Ovary (tissue), 9 donors: ENCODE data around the gene CAPZA1. TPM values are rescaled to one million over a fixed set of nuclear protein-coding genes. Genes with fewer than 3 reads are reported as not detected.
"Not testable (repeated sequence)": the region's sequence is repeated elsewhere in the genome, so short reads cannot be mapped to it uniquely, and the experiment has no call there.

Experiments used
- DNase-seq, 5 donors: peaks; one replicate each; pipeline ENCODE4 v3.0.0-alpha.2; 2019 to 2020
- H3K27ac ChIP-seq, 2 donors: fragments of 200-600 bp; one replicate each; pipeline versions ENCODE4 v1.5.1 to v1.8.0; 2019 to 2022
- H3K27me3 ChIP-seq: fragments of 200-600 bp; one replicate; pipeline ENCODE4 v1.8.0; 2022
- H3K36me3 ChIP-seq: fragments of 200-600 bp; sonication (generic); one replicate; pipeline ENCODE4 v1.5.1; 2019
- H3K4me1 ChIP-seq: one replicate; pipeline ENCODE4 v1.8.1; 2013; ENCODE audit warnings: mild to moderate bottlenecking, moderate library complexity; ENCODE audit not compliant: insufficient read depth
- H3K4me3 ChIP-seq: fragments of 200-600 bp; sonication (generic); one replicate; pipeline ENCODE4 v1.5.1; 2017
- H3K9me3 ChIP-seq, 2 donors: fragments of 200-600 bp in 1 of 2; sonication (generic) in 1 of 2; one replicate each; pipeline versions ENCODE4 v1.5.1 to v1.8.1; 2013 to 2019; ENCODE audit warnings: mild to moderate bottlenecking in 1 of 2, moderate library complexity in 1 of 2
- EP300 ChIP-seq: sonication (generic); formaldehyde crosslinking; IDR thresholded peaks from one replicate; pipeline ENCODE4 v1.6.1; 2017; ENCODE audit warnings: antibody characterized with exemption
- POLR2A ChIP-seq: fragments of 450-650 bp; IDR thresholded peaks from one replicate; pipeline ENCODE4 v1.6.1; 2017; ENCODE audit warnings: antibody characterized with exemption, mild to moderate bottlenecking, moderate library complexity
- WGBS, 3 donors: extraction: QIAGEN DNeasy Blood & Tissue Kit in 1 of 3; methylation state at CpG; one replicate each; pipeline versions ENCODE4 v1.1.5 to v1.1.7; 2013 to 2017; 5-methylcytosine and 5-hydroxymethylcytosine counted together
- intact Hi-C, 4 donors: fragments of 100-400 bp; cut with DNase I; formaldehyde crosslinking; loops; one replicate each; pipeline versions ENCODE4 v1.11.0 to v1.15.1; 2022 to 2023
- polyA plus RNA-seq, 2 donors: library from polyadenylated mRNA; stranded (reverse); fragments of 200-250 nt in 1 of 2; fragments of 350-450 nt in 1 of 2; fragmentation: Illumina TruSeq in 1 of 2; extraction: RNeasy Lipid Tissue Mini Kit (QIAGEN cat#74804) in 1 of 2; gene quantifications; one replicate each; pipeline ENCODE4 v1.2.3, GENCODE V29; 2013 to 2014
- total RNA-seq, 7 donors: library from RNA; depleted of rRNA in 2 of 7; stranded (reverse); fragments of >200 nt in 2 of 7; fragmentation: NEBNext Ultra II Directional in 3 of 7; extraction: Animal tissue kit (Norgen Biotek cat#: 25700) in 3 of 7; gene quantifications; one replicate each; pipeline versions ENCODE4 v1.1.0 to v1.2.4, GENCODE V29; 2016 to 2023
- TF ChIP-seq, protein P1 (sequence below), 3 donors: fragments of 450-650 bp in 2 of 3; fragments of 200-600 bp in 1 of 3; IDR thresholded peaks; one replicate each; pipeline versions ENCODE4 v1.5.1 to v1.8.0; 2016 to 2022; ENCODE audit warnings: antibody characterized with exemption in 3 of 3, mild to moderate bottlenecking in 1 of 3
- donor health status: DM: no; HTN: no; CAD: no; lungs with moderate emphysema.
- donor health status: DM: no; HTN: no; CAD: no.
- donor health status: Bipolar disorder and iron deficiency.
- donor health status: DM: yes; HTN: yes; CAD: no.
- donor health status: DM: no; HTN: no; CAD: no.
- donor health status: DM: yes; HTN: yes; CAD: no.

The CAPZA1 gene
- total and polyA plus RNA-seq, 9 donors = 31.3 to 81.2 (median 66.9) TPM

DNA sequence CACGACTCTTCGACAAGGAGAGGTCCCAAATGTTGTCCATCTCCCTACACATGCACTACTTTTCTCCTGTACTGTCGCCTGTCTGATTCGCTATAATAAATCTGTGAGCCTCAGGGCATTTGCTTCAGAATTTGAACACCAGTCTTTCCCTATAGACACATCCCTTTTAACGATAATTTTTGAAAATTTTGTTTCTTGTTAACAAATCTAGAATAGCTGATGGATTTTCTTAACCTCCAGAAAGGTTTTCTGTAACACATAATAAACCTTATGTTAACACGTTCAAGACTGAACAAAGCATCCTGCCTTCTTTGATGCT, 704 bp downstream of the CAPZA1 start:
- Histone ChIP-seq H3K4me1 (peaks cover 3% of the 10 kb centered on the region), H3K36me3 (no peaks in the 10 kb centered on the region), H3K27ac (peak overlapping the region in 1 of 2 donors; percentile 91), H3K4me3 (peak overlapping the region; percentile 95), H3K9me3 (no peaks in the 10 kb centered on the region), H3K27me3 (no peaks in the 10 kb centered on the region)
- no peak for DNase-seq
- WGBS, 3 donors = 0 to 2% (median 1%) methylated on average over 6 of the region's 6 CpGs
- TF ChIP-seq, protein P1, sequence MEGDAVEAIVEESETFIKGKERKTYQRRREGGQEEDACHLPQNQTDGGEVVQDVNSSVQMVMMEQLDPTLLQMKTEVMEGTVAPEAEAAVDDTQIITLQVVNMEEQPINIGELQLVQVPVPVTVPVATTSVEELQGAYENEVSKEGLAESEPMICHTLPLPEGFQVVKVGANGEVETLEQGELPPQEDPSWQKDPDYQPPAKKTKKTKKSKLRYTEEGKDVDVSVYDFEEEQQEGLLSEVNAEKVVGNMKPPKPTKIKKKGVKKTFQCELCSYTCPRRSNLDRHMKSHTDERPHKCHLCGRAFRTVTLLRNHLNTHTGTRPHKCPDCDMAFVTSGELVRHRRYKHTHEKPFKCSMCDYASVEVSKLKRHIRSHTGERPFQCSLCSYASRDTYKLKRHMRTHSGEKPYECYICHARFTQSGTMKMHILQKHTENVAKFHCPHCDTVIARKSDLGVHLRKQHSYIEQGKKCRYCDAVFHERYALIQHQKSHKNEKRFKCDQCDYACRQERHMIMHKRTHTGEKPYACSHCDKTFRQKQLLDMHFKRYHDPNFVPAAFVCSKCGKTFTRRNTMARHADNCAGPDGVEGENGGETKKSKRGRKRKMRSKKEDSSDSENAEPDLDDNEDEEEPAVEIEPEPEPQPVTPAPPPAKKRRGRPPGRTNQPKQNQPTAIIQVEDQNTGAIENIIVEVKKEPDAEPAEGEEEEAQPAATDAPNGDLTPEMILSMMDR (IDR thresholded peaks at IDR 0.05) = no peak
- TF ChIP-seq POLR2A = no peak
- no peak for TF ChIP-seq EP300
- intact Hi-C loops = loop anchor here in 2 of 4 donors (5.0 to 10.0 kb wide), 2 partner anchors 84 to 87 kb away; partner anchors contain the start of gene RHOC (in 2 of the 2)

DNA sequence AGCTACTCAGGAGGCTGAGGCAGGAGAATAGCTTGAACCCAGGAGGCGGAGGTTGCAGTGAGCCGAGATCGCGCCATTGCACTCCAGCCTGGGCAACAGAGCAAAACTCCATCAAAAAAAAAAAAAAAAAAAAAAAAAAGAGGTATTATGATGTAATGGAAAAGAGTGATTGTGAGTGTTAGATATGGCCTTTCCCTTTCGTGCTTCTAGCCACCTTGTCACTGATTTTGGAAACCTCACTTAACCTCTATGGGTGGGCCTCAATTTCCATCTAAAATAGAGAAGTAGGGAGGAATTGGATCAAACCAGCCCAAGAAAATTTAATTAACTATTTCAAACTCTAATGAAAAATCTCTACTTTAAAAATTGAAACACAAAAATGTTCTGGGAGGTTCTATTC, 4.9 kb downstream of the CAPZA1 start:
- not testable (repeated sequence) for H3K4me1 ChIP-seq, H3K27ac ChIP-seq, H3K9me3 ChIP-seq, DNase-seq, H3K27me3 ChIP-seq, H3K36me3 ChIP-seq, H3K4me3 ChIP-seq
- intact Hi-C loops = loop anchor here in 2 of 4 donors (5.0 to 10.0 kb wide), 2 partner anchors 80 to 83 kb away; partner anchors contain the start of gene RHOC (in 2 of the 2)
- WGBS, 3 donors = 92 to 96% (median 95%) methylated on average over 5 of the region's 5 CpGs

DNA sequence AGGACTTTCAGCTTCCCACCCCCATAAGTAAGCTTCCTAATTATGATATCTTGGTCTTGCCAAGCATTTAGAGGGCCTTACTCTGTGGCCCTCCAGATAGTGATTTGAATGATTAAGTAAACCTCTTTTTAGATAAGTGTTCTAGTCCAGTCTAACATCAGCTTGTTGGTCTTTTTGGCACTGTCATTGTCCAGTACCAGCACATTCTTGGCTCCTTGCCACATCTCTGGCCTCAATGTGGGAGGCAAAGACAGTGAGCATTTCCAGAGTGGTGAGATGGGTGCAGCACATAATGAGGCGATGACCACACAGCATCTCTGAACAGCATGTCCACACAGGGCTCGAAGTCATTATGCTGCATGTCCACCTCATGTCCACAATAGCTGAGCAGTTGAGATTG, 6.1 kb downstream of the CAPZA1 start:
- Histone ChIP-seq H3K27me3 (no peaks in the 10 kb centered on the region), H3K27ac (no peak overlapping the region), H3K4me1 (peaks cover 3% of the 10 kb centered on the region), H3K9me3 (no peaks in the 10 kb centered on the region), H3K4me3 (no peak overlapping the region), H3K36me3 (no peaks in the 10 kb centered on the region)
- TF ChIP-seq EP300 (no peak), POLR2A (no peak)
- TF ChIP-seq, protein P1 (IDR thresholded peaks at IDR 0.05) = no peak
- 76 to 87% (median 87%) methylated on average over 2 of the region's 2 CpGs for WGBS, 3 donors
- peak in 1 of 5 donors; percentile 27 for DNase-seq
- intact Hi-C loops = loop anchor here in 1 of 4 donors (10.0 kb wide), 1 partner anchor 79 kb away; the partner anchor contains the start of gene RHOC

DNA sequence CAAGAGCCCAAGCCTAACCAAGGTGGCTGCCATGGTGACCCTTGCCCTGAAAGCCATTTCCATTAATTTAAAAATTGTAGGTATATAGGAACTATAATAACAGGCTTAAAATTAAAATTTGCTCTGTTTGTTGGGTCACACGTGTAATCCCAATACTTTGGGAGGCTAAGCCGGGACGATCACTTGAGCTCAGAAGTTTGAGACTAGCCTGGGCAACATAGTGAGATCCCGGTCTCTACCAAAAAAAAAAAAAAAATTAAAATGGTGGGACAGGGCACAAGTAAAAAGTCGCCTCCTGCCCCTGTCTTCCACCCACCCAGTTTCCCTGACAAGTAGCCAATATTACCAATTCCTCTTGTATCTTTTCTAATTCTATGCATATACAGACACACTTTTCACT, 6.6 kb downstream of the CAPZA1 start:
- Histone ChIP-seq H3K9me3 (no peaks in the 10 kb centered on the region), H3K27me3 (no peaks in the 10 kb centered on the region), H3K4me1 (peaks cover 3% of the 10 kb centered on the region), H3K27ac (no peak overlapping the region), H3K4me3 (no peak overlapping the region), H3K36me3 (no peaks in the 10 kb centered on the region)
- intact Hi-C loops = loop anchor here in 1 of 4 donors (10.0 kb wide), 1 partner anchor 79 kb away; the partner anchor contains the start of gene RHOC
- DNase-seq = no peak
- TF ChIP-seq POLR2A = no peak
- TF ChIP-seq EP300 = no peak
- TF ChIP-seq, protein P1 (IDR thresholded peaks at IDR 0.05) = no peak
- WGBS, 3 donors = 94 to 96% (median 94%) methylated on average over 5 of the region's 5 CpGs

DNA sequence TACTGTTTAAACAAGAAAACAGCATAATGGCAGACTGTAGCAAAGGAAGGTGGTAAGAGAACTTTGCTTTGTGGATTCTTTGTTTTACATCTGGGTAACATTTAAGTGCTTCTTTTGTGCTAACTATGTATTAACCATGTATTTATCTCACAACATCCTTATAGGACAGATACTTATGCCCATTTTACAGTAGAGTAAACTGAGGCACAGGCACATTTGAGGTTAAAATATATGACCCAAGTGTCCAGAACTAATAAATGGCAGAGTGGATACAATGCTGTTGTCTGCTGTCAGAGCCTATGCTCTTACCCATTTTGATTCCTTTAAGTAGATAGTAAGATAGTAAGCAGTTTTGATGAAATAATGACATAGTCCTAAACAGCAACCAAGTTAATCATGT, 7.3 kb downstream of the CAPZA1 start:
- no peak for TF ChIP-seq POLR2A
- TF ChIP-seq, protein P1 (IDR thresholded peaks at IDR 0.05) = no peak
- TF ChIP-seq EP300 = no peak
- intact Hi-C loops = loop anchor here in 1 of 4 donors (10.0 kb wide), 1 partner anchor 78 kb away; the partner anchor contains the start of gene RHOC
- H3K4me1 ChIP-seq = peaks cover 1% of the 10 kb centered on the region
- DNase-seq = no peak
- H3K4me3 ChIP-seq = no peak overlapping the region
- no peaks in the 10 kb centered on the region for H3K27me3 ChIP-seq
- no peak overlapping the region for H3K27ac ChIP-seq
- H3K9me3 ChIP-seq = no peaks in the 10 kb centered on the region
- no peaks in the 10 kb centered on the region for H3K36me3 ChIP-seq
